ENCODE data around the gene KLF6.

GRCh38 chr10:3741688-3742461 lies 43.1 kb downstream of the KLF6 start:
- TF ChIP-seq, protein P1, sequence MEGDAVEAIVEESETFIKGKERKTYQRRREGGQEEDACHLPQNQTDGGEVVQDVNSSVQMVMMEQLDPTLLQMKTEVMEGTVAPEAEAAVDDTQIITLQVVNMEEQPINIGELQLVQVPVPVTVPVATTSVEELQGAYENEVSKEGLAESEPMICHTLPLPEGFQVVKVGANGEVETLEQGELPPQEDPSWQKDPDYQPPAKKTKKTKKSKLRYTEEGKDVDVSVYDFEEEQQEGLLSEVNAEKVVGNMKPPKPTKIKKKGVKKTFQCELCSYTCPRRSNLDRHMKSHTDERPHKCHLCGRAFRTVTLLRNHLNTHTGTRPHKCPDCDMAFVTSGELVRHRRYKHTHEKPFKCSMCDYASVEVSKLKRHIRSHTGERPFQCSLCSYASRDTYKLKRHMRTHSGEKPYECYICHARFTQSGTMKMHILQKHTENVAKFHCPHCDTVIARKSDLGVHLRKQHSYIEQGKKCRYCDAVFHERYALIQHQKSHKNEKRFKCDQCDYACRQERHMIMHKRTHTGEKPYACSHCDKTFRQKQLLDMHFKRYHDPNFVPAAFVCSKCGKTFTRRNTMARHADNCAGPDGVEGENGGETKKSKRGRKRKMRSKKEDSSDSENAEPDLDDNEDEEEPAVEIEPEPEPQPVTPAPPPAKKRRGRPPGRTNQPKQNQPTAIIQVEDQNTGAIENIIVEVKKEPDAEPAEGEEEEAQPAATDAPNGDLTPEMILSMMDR (IDR thresholded peaks at IDR 0.05): no peak
- TF ChIP-seq POLR2A (IDR thresholded peaks at IDR 0.05): no peak

Measured in right lobe of liver (tissue), 4 donors.